ENCODE results near the gene SYDE1. TPM values are rescaled to one million over a fixed set of nuclear protein-coding genes. Genes with fewer than 3 reads are reported as not detected.
A peak's percentile ranks its signal among the peaks of the same experiment; 100 is the strongest.
"Not testable (repeated sequence)": the region's sequence is repeated elsewhere in the genome, so short reads cannot be mapped to it uniquely, and the experiment has no call there.

Gene SYDE1, protein sequence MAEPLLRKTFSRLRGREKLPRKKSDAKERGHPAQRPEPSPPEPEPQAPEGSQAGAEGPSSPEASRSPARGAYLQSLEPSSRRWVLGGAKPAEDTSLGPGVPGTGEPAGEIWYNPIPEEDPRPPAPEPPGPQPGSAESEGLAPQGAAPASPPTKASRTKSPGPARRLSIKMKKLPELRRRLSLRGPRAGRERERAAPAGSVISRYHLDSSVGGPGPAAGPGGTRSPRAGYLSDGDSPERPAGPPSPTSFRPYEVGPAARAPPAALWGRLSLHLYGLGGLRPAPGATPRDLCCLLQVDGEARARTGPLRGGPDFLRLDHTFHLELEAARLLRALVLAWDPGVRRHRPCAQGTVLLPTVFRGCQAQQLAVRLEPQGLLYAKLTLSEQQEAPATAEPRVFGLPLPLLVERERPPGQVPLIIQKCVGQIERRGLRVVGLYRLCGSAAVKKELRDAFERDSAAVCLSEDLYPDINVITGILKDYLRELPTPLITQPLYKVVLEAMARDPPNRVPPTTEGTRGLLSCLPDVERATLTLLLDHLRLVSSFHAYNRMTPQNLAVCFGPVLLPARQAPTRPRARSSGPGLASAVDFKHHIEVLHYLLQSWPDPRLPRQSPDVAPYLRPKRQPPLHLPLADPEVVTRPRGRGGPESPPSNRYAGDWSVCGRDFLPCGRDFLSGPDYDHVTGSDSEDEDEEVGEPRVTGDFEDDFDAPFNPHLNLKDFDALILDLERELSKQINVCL
- total RNA-seq = 1 to 10 TPM; 1.6 to 2.4 TPM

GRCh38 chr19:15107061-15108010 is at the start of gene SYDE1:
Gene SYDE1, plus strand, starts transcription at chr19:15107401. Its CDS starts 33 bp downstream, at chr19:15107434.
- peaks cover 10% of the 10 kb centered on the region for H3K4me1 Mint-ChIP-seq
- peak; percentile 65 for DNase-seq

DNA sequence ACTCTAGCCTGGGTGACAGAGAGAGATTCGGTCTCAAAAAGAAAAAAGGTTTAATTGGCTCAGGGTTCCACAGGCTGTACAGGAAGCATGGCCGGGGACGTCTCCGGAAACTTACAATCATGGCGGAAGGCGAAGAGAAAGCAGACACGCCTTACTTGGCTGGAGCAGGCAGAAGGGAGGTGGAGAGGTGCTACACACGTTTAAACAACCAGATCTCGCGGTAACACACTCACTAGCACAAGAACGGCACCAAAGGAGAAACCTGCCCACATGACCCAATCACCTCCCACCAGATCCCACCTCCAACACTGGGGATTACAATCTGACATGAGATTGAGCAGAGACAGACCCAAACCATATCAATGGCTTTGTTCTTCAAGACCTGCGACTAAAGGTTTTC is 45.2 kb upstream of the SYDE1 start:
- H3K27me3 Mint-ChIP-seq = peaks cover 28% of the 10 kb centered on the region
- H3K4me1 Mint-ChIP-seq = no peaks in the 10 kb centered on the region

More at GRCh38 chr19:15107061-15108010, at the start of gene SYDE1:
- peaks cover 5% of the 10 kb centered on the region for H3K27me3 Mint-ChIP-seq
- H3K27ac Mint-ChIP-seq = peak within 1 kb of the TSS; percentile 38
- H3K9me3 Mint-ChIP-seq = peaks cover 18% of the 10 kb centered on the region
- H3K36me3 Mint-ChIP-seq = peaks cover 6% of the 10 kb centered on the region
- peak within 1 kb of the TSS; percentile 70 for H3K4me3 Mint-ChIP-seq

DNA sequence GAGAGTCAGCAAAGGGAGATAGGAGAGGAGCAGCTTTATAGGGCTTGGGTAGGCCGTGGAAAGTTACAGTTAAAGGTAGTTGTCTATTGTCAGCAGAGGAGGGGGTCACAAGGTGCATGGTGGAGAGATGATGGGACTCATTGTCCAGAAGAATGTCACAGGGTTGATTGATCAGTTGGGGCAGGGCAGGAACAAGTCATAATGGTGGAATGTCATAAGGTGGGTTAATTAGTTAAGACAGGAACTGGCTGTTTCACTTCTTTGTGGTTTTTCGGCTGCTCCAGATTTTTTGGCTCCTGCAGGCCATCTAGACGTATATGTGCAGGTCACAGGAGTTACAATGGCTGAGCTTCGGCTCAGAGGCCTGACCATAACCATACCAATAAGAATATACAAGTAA is 36.8 kb upstream of the SYDE1 start:
- H3K27me3 Mint-ChIP-seq, H3K9me3 Mint-ChIP-seq, H3K36me3 Mint-ChIP-seq, DNase-seq, H3K4me3 Mint-ChIP-seq, H3K4me1 Mint-ChIP-seq, H3K27ac Mint-ChIP-seq: not testable (repeated sequence)

More for the DNA sequence above, 45.2 kb upstream of the SYDE1 start:
- Mint-ChIP-seq H3K9me3 (peaks cover 2% of the 10 kb centered on the region), H3K4me3 (no peak overlapping the region), H3K36me3 (no peaks in the 10 kb centered on the region), H3K27ac (no peak overlapping the region)
- DNase-seq = no peak

DNA sequence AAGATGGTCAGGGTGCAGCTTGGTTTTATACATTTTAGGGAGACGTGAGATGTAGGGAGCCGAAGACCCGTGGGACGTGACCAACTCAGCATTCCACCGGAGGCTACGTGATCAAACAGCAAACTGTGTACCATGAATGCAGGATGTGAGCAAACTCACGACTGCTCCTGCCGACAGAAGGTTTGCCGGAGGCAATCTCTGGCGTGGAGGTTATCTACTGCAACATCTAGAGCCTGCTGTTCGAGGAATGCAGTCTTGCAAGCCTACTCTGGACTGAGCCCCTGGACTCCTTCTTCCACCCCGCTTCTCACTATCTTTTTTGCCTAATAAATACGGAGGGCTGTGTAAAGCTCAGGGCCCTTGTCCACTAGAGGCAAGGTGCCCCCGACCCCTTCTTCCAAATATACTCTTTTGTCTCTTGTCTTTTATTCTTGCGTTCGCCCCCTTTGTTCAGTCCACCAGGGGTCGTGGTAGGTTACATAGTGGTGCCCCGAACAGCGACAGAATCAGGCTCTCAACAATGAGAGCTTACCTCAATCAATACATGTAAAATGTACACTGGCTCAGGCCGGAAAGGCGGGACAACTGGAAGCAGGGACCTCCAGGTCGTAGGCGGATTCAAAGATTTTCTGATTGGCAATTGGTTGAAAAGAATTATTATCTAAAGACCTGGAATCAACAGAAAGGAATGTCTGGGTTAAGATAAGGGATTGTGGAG is 34.1 kb upstream of the SYDE1 start:
- Mint-ChIP-seq H3K4me3 (no peak overlapping the region), H3K27me3 (peaks cover 3% of the 10 kb centered on the region), H3K36me3 (no peaks in the 10 kb centered on the region), H3K9me3 (no peaks in the 10 kb centered on the region), H3K27ac (no peak overlapping the region), H3K4me1 (no peaks in the 10 kb centered on the region)
- no peak for DNase-seq

- no peaks in the 10 kb centered on the region for H3K36me3 Mint-ChIP-seq
- no peaks in the 10 kb centered on the region for H3K9me3 Mint-ChIP-seq
- H3K27me3 Mint-ChIP-seq = peaks cover 7% of the 10 kb centered on the region
- no peak overlapping the region for H3K27ac Mint-ChIP-seq
- H3K4me1 Mint-ChIP-seq = no peaks in the 10 kb centered on the region
- DNase-seq = no peak
- no peak overlapping the region for H3K4me3 Mint-ChIP-seq
Measured at GRCh38 chr19:15074371-15074770, 32.8 kb upstream of the SYDE1 start.

DNA sequence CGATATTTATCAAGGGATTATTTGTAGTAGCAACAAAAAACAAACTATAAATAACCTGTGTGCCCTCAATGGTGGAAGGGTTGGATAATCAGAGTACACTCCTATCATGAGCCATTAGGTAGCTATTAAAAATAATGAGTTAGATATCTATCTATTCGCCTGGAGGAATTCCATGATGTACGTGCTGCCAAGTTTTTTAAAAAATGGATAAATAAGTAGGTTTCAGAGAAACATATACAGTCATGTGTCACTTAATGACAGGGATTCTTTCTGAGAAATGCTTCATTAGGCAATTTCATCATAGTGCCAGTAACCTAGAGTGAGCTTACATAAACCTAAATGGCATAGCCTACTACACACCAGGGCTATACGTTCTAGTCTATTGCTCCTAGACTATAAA is 31.4 kb upstream of the SYDE1 start:
- no peaks in the 10 kb centered on the region for H3K9me3 Mint-ChIP-seq
- H3K27ac Mint-ChIP-seq = no peak overlapping the region
- no peaks in the 10 kb centered on the region for H3K4me1 Mint-ChIP-seq
- H3K4me3 Mint-ChIP-seq = no peak overlapping the region
- no peaks in the 10 kb centered on the region for H3K36me3 Mint-ChIP-seq
- H3K27me3 Mint-ChIP-seq = peaks cover 7% of the 10 kb centered on the region
- DNase-seq = no peak

- not testable (repeated sequence) for H3K4me3 Mint-ChIP-seq, H3K4me1 Mint-ChIP-seq, DNase-seq, H3K27ac Mint-ChIP-seq, H3K36me3 Mint-ChIP-seq, H3K9me3 Mint-ChIP-seq
- H3K27me3 Mint-ChIP-seq = peaks cover 25% of the 10 kb centered on the region
Measured at GRCh38 chr19:15080002-15080401, 27.2 kb upstream of the SYDE1 start.

DNA sequence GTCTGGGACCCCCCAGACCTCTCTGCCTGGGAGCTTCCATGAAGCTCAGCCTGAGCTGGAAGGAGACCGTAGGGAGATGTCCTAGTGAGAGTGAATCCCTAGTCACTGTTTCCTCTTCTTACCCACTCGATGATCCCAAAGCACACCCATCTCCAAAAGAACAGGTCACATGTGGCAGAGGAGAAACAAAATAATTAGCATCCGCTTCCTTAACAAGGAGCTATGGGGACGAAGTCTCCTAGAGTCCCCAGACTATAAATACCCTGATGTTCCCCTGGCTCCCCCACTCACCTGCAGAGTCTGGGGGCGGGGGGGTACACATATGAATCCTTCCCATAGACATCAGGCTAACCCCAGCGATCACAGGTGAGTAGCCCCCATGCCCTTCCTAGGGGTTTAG is 25.3 kb upstream of the SYDE1 start, which contains the start of gene OR1I1:
Gene OR1I1, plus strand, starts transcription at position 301 of the 400 bp plus-strand sequence. CDS start 4,855 bp downstream, outside the sequence.
- no peak within 1 kb of the TSS for H3K27ac Mint-ChIP-seq
- no peaks in the 10 kb centered on the region for H3K4me1 Mint-ChIP-seq
- H3K9me3 Mint-ChIP-seq = no peaks in the 10 kb centered on the region
- no peak for DNase-seq
- H3K27me3 Mint-ChIP-seq = peaks cover 33% of the 10 kb centered on the region
- no peaks in the 10 kb centered on the region for H3K36me3 Mint-ChIP-seq
- no peak within 1 kb of the TSS for H3K4me3 Mint-ChIP-seq

- no peak overlapping the region for H3K27ac Mint-ChIP-seq
- H3K9me3 Mint-ChIP-seq = no peaks in the 10 kb centered on the region
- peaks cover 25% of the 10 kb centered on the region for H3K27me3 Mint-ChIP-seq
- H3K4me1 Mint-ChIP-seq = peaks cover 2% of the 10 kb centered on the region
- no peak overlapping the region for H3K4me3 Mint-ChIP-seq
- no peaks in the 10 kb centered on the region for H3K36me3 Mint-ChIP-seq
- DNase-seq = no peak
Measured at GRCh38 chr19:15087182-15087581, 20.0 kb upstream of the SYDE1 start.

GRCh38 chr19:15091918-15092753 is 15.1 kb upstream of the SYDE1 start:
- Mint-ChIP-seq H3K27me3 (peaks cover 8% of the 10 kb centered on the region), H3K9me3 (no peaks in the 10 kb centered on the region), H3K27ac (no peak overlapping the region), H3K4me1 (peaks cover 5% of the 10 kb centered on the region), H3K4me3 (no peak overlapping the region), H3K36me3 (no peaks in the 10 kb centered on the region)
- DNase-seq = no peak

DNA sequence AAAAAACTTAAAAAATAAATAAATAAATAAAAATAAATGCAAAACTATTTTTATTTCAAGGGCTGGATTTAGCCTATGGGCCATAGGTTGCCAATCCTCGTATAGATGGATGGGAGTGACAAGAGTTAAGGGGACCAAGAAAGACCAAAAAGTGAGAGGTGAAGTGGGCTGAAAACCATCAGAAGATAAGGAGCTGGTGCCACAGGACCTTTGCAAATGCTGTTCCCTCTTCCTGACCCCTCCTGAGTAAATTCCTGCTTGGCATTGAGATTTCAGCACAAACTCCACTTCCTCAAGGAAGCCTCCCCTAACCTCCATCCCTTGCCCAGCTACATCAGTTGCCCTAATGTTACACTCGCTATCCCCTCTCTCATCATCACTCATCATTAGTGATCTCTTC is 14.2 kb upstream of the SYDE1 start:
- no peak for DNase-seq
- H3K36me3 Mint-ChIP-seq = no peaks in the 10 kb centered on the region
- H3K9me3 Mint-ChIP-seq = no peaks in the 10 kb centered on the region
- no peak overlapping the region for H3K4me3 Mint-ChIP-seq
- H3K27me3 Mint-ChIP-seq = no peaks in the 10 kb centered on the region
- no peak overlapping the region for H3K27ac Mint-ChIP-seq
- peaks cover 5% of the 10 kb centered on the region for H3K4me1 Mint-ChIP-seq

DNA sequence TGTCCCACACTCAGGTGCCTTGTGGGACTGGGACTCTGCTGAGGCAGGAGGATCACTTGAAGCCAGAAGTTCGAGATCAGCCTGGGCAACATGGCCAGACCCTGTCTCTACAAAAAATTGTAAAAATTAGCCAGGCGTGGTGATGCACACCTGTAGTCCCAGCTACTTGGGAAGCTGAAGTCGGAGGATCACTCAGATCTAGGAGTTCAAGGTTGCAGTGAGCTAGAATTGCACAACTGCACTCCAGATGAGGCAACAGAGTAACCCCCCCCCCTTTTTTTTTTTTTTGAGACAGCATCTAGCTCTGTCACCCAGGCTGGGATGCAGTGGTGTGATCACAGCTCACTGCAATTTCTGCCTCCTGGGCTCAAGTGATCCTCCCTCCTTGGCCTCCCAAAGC is 11.0 kb upstream of the SYDE1 start:
- DNase-seq = no peak
- no peaks in the 10 kb centered on the region for H3K36me3 Mint-ChIP-seq

DNA sequence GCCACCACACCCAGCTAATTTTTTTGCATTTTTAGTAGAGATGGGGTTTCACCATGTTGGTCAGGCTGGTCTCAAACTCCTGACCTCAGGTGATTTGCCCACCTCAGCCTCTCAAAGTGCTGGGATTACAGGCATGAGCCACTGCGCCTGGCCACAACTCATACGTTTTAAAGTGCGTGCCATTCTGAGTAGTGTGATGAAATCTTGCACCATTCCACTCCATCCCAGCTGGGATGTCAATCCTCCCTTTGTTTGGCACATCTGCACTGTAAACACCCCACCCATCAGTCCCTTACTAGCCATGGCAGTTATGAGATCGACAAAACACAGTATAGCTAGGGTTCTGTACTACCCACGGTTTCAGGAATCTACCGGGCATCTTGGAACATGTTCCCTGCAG is 9.2 kb upstream of the SYDE1 start:
- H3K9me3 Mint-ChIP-seq, H3K27ac Mint-ChIP-seq, H3K36me3 Mint-ChIP-seq, H3K4me1 Mint-ChIP-seq, H3K4me3 Mint-ChIP-seq, H3K27me3 Mint-ChIP-seq, DNase-seq: not testable (repeated sequence)

More for the DNA sequence above, 11.0 kb upstream of the SYDE1 start:
- H3K4me1 Mint-ChIP-seq = peaks cover 5% of the 10 kb centered on the region
- H3K9me3 Mint-ChIP-seq = no peaks in the 10 kb centered on the region
- no peaks in the 10 kb centered on the region for H3K27me3 Mint-ChIP-seq
- no peak overlapping the region for H3K4me3 Mint-ChIP-seq
- H3K27ac Mint-ChIP-seq = no peak overlapping the region
